Stimulated activated CD8-positive, alpha-beta memory T cell treated with anti-CD3 and anti-CD28 coated beads, Interleukin-4, amount 100 ng/mL, for 4 hours (primary cell): Measurements from ENCODE around the gene SIGLEC9.
"Not testable (repeated sequence)": the region's sequence is repeated elsewhere in the genome, so short reads cannot be mapped to it uniquely, and the experiment has no call there.

Source experiments
- DNase-seq, 2 donors: peaks; one replicate each; pipeline ENCODE4 v3.0.0-alpha.2; 2020; ENCODE audit warnings: low read depth in 2 of 2, low spot score in 1 of 2

The SIGLEC9 gene

DNA sequence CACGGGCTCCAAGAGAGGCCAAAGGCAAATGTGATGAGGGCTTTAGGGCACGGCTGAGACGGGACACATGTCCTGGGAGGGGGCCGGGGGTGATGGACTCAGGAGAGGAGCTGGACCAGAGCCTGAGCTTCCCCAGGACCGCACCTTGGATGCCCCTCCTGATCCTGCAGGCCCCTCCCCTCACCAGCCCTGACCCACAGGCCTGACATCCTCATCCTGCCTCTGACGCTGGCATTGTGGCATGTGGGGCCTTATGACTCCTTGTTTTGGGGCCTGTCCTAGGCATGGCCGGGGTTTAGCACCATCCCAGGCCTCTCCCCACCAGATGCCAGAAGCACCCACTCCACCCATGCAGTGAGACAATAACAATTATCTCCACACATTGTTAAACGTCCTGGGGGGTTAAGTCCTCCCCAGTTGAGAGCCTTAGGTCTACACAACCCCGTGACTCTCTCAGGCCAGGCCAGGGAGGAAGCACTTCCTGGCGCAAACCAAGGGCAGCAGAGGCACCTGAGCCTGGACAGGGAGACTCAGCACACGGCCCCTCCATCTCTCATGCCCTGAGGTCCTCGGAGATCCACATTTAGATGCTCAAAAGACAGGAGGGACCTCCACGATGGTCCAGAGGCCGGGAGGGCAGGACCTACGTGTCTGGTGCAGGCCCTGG, 18.2 kb downstream of the SIGLEC9 start:
- not testable (repeated sequence) for DNase-seq

DNA sequence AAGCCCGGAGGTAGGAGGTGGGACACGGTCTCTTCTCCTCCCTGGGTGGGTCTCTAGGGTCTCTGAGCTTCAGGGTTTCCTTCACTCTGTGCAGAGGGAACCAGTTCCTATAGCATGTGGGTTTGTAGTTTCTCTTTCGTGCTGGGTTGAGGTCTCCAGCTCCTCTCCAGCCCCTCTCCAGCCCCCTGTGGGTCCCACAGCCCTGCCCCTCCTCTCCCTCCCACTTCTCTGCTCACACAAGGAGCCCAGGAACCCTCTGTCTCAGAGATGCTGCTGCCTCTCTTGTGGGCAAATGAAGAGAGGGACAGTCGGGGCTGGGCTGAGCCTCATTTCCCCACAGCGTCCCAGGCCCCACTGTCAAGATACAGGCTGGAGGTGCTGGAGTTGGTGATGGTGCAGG, 18.8 kb downstream of the SIGLEC9 start:
- DNase-seq: no peak

DNA sequence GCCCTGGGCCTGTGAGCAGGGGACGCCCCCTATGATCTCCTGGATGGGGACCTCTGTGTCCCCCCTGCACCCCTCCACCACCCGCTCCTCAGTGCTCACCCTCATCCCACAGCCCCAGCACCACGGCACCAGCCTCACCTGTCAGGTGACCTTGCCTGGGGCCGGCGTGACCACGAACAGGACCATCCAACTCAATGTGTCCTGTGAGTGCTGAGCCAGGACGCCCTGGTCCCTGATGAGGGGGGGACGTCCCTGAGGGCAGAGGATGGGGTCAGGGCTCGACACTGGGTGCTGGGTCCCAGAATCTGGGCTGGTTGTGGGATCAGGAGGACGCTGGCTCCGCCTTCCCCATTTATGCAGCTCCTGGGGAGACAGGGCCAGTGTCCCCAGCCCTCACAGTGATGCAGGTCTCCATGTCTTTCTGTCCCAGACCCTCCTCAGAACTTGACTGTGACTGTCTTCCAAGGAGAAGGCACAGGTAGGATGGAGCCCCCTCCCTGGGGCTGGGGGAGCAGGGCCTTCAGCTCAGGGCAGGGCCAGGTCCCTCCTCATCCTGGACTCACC, 19.9 kb downstream of the SIGLEC9 start:
- DNase-seq: no peak

DNA sequence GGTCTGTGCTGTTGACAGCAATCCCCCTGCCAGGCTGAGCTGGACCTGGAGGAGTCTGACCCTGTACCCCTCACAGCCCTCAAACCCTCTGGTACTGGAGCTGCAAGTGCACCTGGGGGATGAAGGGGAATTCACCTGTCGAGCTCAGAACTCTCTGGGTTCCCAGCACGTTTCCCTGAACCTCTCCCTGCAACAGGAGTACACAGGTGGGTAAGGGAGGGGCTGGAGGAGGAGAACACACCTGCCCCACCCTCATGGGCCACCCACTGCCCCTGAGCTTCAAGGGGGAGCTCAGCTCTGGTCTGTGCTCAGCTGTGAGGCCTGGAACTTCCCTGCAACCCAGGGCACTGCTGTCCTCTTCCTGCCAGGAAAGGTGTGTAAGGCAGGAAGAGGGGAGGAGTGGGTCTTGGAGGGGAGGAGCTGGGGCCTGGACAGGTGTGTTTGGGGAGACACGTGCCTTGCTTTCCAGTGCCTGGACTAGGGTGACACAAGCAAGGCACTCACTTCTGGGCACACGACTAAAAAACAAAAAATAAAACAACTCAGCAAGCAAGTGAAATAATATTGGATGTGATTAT, 21.3 kb downstream of the SIGLEC9 start:
- no peak for DNase-seq

DNA sequence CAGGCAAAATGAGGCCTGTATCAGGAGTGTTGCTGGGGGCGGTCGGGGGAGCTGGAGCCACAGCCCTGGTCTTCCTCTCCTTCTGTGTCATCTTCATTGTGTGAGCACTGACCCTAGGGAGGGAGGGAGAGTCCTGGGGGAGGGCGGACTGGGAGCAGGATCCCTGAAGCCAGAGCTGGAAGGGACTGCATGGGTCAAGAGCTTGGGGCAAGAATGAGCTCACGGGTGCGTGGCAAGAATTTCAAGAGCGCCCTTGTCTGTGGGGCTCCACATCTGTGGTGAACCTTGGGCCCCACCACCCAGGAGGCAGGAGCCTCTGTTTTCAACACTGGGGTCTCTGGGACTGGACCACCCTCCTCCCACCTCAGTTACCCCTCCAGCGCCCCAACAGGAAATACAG, 22.0 kb downstream of the SIGLEC9 start:
- DNase-seq: no peak

DNA sequence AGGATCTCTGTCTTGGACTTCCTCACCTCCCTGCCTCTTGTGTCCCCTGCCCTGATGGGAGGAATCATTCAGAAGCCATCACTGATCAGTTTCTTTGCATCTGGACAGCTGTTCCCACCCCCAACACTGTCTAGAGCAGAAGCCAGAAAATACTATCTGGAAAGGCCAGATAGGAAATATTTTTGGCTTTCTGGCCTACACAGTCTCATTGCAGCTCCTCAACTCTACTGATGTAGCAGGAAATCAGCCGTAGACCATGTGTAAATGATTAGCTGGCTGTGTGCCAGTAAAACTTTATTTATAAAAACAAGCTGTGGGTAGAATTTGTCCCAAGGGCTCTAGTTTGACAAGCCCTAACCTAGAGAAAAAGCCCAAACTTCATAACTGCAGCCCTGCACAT, 23.0 kb downstream of the SIGLEC9 start:
- DNase-seq: no peak

DNA sequence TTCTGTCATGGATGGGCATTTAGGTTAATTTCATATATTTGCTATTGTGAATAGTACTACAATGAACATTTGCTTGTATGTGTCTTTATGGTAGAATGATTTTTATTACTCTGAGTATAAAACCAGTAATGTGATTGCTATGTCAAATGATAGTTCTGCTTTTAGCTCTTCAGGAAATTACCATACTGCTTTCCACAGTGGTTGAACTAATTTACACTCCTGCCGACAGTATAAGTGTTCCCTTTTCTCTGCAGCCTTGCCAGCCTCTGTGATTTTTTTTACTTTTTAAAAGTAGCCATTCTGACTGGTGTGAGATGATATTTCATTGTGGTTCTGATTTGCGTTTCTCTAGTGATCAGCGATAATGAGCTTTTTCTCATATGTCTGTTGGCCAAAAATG, 23.9 kb downstream of the SIGLEC9 start:
- no peak for DNase-seq

DNA sequence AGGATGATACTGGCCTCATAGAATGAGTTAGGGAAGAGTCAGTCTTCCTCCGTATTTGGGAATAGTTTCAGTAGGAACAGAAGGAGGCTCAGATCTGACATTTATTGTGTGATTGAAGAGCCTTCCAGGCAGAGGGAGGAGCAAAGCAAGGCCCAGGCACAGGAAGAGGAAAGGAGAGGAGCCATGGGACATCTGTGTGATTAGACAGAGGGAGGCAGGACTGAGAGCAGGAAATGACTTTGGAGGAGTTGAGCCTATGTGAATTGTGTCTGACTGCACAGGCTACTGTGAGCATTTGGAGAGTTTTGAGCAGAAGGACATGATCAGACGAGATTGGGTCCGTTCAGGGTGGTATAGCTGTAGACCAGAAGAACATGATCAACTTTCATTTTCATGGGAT, 25.9 kb downstream of the SIGLEC9 start:
- no peak for DNase-seq

DNA sequence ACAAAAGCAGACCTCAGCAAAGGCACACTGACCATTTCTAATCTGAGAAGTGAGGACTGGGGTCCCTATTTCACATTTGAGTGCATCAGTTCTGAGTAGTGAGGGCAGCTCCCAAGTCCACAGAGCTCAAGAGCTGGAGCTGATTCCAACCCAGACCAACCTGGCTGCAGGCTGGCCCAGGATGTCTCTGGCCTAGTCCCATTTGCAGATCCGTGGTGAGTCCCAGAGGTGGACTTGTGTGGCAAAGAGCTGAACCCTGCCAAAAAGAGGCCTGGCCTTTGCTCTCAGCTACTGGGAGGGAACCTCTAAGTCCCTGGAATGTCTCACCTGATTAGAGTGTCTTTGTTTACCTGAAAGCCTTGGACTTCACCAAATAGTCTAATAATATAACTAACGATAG, 32.0 kb downstream of the SIGLEC9 start:
- no peak for DNase-seq

DNA sequence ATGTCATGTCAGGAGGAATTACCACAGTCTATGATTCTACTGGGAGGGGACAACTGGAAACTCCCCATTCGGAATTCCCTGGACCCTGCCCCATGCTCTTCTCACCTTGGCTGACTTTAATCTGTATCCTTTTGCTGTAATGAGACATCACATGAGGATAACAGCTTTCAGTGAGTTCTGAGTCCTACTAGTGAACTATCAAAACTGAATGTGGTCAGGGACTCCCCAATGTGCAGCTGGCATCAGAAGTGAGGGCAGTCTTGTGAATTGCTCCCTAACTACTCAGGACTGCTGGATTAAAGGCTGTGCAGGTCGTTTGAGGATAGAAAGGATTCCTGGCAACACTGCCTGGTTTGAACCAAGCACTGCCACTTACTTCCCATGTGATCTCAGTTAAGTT, 32.6 kb downstream of the SIGLEC9 start:
- DNase-seq: no peak

DNA sequence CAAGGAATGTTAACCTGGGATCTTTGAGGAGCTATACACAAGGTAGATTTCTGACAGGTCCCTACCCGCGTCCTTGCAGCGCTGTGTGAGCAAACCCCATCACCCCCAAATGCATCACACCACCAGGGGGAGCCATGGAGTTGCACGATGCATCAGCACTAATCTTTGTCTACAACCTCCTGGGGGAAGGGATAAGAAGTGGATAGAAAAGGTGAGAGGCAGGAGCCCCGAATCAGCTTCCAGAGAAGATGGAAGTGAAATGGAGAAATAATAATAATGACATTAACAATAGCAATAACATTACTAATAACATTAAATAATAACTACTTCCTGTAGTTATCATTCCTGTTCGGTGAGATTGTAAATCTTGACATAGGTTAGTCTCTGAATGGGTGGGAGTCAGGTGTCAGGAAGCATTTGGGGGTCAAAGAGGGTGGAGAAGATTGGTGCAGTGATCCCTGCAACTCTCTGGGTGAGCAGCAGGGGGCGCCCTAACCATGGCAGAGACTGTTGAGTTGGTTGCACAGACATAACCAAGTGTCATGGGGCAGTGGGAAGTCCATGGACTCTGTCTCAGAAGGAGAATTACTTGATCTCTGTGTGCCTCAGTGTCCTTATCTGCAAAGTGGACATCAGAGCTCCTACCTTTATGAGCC, 33.9 kb downstream of the SIGLEC9 start:
- DNase-seq: peak; percentile 50 to 71

DNA sequence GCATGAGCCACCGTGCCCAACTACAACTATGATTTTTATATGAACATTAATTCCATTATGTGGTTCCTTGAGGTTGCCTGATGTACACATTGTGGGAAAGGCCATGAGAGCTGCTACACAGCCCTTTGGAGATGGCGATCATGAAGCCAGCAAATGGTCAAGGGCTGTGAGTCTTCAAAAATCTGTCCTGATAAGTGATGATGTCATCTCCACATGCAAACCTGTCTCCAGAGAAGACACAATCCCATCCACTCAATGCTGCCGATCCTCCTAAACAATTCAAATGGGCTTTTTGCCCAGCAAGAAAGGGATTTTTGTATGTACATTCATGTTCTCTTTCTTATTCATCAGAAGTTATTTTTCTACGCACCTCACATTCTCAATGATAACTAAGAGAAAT, 35.0 kb downstream of the SIGLEC9 start:
- no peak for DNase-seq

DNA sequence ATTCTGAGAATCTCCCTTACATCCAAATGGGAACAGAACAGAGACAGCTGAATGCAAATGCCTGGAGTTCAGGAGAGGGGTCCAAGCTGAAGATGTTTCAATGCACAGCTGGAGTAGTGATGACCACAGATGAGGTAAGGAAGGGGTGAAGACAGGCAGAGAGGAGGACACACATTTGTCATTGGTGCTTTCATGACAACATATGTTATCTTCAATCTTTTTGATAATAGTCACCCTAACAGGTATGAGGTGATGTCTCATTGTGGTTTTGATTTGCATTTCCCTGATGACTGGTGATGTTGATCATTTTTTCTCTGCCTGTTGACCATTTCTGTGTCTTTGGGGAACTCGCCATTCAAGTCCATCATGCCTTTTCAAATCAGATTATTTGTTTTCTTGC, 36.6 kb downstream of the SIGLEC9 start:
- DNase-seq: no peak

DNA sequence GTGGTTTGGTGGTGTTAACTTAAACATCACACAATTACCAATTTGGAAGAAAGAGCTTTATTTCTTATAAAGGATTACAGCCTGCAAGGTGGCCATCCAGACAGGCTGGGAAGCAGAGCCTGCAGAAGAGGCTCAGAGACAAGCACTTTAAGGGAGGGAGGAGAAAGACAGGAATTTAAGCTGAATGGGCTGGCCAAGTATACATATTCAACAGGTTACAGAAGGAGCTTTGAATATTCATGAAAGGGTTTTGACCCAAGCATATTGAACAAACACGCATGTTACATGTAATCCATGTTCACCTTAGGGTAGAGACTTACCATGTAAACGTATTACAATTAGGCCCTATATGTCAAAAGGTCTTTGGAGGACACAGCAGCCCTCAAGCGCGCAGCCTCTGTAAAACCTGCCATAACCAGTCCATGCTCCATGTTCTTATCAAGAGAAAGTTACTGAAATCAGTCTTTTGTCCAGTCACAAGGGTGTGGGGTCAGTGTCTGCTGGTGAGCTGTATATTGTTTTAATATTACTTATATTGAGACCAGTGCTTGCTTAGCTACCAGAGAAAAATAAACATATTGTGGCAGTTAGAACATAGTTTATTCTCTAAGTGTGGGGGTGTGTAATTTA, 37.3 kb downstream of the SIGLEC9 start:
- no peak for DNase-seq

DNA sequence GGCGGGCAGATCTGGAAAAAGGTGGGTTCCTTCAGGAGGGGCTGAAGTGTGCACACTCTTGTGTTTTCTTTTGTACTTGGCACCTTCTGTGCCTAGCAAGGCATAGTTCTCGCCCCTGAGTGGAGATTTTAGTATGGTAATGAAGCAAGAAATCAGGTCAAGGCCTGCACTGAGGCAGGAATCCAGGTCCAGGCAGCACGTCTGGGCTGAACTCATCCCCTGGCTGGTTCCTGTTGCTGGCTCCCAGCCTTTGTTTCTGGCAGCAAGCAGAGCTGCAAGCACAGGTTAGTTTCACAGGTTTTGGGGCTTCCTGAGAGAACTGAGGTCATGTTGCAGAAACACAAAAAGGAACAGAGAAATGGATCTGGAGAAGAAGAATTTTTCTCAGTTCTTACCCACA, 38.6 kb downstream of the SIGLEC9 start:
- DNase-seq: no peak

DNA sequence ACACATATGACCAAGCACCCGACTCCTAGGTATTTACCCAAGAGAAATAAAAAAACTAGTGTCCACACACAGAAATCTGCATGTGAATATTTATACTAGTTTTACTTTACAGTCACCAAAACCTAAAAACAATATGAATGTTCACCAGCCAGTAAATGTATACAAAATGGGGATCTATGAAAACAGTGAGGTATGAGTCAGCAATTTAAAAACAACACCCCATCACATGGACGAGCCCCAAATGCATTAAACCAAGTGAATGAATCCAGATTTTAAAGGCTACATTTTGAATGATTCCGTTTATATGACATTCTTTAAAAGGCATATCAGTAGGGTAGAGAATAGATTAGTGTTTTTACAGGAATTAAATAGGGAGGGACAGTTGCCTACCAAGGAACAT, 39.5 kb downstream of the SIGLEC9 start:
- DNase-seq: no peak

DNA sequence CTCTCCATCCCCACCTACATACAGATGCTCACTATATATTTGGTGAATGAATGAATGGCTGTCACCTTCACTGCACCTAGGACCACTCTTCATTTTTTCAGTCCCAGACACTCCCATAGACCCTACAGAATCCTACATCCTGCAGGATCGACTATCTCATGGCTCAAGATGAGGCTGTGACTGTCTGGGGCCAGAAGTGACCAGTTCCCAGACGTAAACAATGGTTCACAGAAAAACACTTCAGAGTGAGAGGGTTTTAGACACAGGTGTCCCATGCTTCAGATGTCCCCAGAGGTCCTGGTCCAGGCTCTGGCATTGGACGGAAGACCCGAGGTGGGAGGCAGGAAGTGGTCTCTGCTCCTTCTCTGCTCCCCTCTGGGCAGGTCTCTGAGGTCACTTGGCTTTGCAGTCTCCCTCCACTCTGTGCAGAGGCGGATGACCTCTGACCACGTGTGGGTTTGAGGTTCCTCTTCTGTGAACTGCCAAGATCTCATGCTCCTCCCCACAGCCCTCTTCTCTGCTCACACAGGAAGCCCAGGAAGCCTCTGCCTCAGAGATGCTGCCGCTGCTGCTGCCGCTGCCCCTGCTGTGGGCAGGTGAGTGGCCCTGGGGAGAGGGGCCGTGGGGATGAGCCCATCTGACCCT, 42.3 kb downstream of the SIGLEC9 start:
- peak in 1 of 2 donors; percentile 7 for DNase-seq

DNA sequence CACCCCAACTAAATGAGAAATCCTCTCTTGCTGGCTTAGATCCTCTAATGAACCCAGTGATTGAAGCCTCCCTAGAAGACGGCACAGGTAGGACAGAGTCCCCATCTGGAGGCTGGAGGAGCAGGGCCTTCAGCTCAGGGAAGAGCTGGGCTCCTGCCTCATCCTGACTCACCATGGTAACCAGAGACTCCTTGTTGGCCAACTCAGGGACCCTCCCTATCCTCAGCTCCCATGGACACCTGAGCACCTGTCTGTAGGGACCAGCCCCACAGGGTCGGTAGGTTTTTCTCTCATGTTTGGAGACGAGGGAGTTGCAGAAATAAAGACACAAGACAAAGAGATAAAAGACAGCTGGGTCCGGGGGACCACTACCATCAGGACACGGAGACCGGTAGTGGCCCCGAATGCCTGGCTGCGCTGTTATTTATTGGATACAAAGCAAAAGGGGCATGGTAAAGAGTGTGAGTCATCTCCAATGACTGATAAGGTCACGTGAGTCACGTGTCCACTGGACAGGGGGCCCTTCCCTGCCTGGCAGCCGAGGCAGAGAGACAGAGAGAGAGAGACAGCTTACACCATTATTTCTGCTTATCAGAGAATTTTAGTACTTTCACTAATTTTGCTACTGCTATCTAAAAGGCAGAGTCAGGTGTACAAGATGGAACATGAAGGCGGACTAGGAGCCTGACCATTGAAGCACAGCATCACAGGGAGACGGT, 44.0 kb downstream of the SIGLEC9 start:
- DNase-seq: no peak

DNA sequence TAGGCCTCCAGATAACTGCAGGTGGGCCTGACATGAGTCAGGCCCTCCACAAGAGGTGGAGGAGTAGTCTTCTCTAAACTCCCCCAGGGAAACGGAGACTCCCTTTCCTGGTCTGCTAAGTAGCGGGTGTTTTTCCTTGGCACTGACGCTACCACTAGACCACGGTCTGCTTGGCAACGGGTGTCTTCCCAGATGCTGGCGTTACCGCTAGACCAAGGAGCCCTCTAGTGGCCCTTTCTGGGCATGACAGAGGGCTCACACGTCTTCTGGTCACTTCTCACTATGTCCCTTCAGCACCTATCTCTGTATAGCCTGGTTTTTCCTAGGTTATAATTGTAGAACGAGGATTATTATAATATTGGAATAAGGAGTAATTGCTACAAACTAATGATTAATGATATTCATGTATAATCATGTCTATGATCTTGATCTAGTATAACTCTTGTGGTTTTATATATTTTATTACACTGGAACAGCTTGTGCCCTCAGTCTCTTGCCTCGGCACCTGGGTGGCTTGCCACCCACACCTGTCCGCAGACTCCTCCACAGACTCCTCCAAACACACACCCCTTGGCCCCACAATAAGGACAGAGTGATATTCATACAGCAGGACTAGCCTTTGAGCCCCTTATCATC, 44.7 kb downstream of the SIGLEC9 start:
- DNase-seq: peak; percentile 24 to 40

DNA sequence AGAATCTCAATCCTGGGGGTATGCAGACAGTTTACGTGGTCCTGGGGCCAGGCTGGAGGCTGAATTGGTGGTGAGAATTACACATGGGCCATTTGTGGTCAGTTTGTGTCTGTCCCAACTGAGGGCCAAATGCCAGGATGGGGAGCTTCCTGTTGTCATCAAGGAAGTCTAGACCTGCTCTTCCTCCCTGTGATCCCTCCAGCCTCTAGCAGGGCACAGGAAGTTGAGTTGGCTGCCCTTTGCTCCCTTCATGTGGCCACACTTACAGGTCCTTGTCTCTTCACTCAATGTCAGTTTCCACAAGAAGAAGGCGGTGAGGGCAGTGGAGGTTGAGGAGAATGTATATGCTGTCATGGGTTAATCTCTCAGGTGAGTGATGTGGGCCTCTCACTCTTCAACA, 47.5 kb downstream of the SIGLEC9 start:
- DNase-seq: no peak
